Activated CD8-positive, alpha-beta T cell treated with anti-CD3 and anti-CD28 coated beads for 36 hours (primary cell): Measurements from ENCODE around the gene ATP10A. TPM values are rescaled to one million over a fixed set of nuclear protein-coding genes. Genes with fewer than 3 reads are reported as not detected.

ENCODE experiments used
- ATAC-seq: fragments of 200-7000 bp; cut with Tn5 transposase; one replicate; pipeline ENCODE4 v1.10.0; 2021; ENCODE audit warnings: mild to moderate bottlenecking, moderate library complexity
- CTCF ChIA-PET: fragments of 350-600 bp; sonication (Branson Sonifier 250); formaldehyde crosslinking; loops from one replicate; lab custom pipeline; 2021; ENCODE audit warnings: antibody characterized with exemption; lab: Charles Lee
- POLR2A ChIA-PET: fragments of 350-600 bp; sonication (Branson Sonifier 250); formaldehyde crosslinking; loops from one replicate; lab custom pipeline; 2021; ENCODE audit warnings: antibody characterized with exemption; lab: Charles Lee
- DNase-seq: peaks from one replicate; pipeline ENCODE4 v3.0.0-alpha.2; 2020
- H3K27ac Mint-ChIP-seq: one replicate; pipeline ENCODE4 v1.8.0; 2021; ENCODE audit warnings: mild to moderate bottlenecking, mixed read lengths
- H3K27me3 Mint-ChIP-seq: one replicate; pipeline ENCODE4 v1.8.0; 2021; ENCODE audit warnings: mixed read lengths
- H3K36me3 Mint-ChIP-seq: one replicate; pipeline ENCODE4 v1.8.0; 2021; ENCODE audit warnings: low read depth, mixed read lengths
- H3K4me1 Mint-ChIP-seq: one replicate; pipeline ENCODE4 v1.8.0; 2021; ENCODE audit warnings: low read depth, mixed read lengths
- H3K4me3 Mint-ChIP-seq: one replicate; pipeline ENCODE4 v1.8.0; 2021; ENCODE audit warnings: mild to moderate bottlenecking, moderate library complexity, mixed read lengths
- H3K9me3 Mint-ChIP-seq: one replicate; pipeline ENCODE4 v1.8.0; 2021; ENCODE audit warnings: mixed read lengths
- CTCF ChIP-seq: fragments of 200-600 bp; IDR thresholded peaks from one replicate; pipeline ENCODE4 v1.8.0; 2022; ENCODE audit warnings: antibody characterized with exemption, mild to moderate bottlenecking
- intact Hi-C: fragments of 100-400 bp; cut with micrococcal nuclease; formaldehyde crosslinking; loops from one replicate; pipeline ENCODE4 v1.10.0; 2022
- total RNA-seq, 2 experiments: library from RNA; stranded (reverse); gene quantifications; one replicate each; pipeline ENCODE4 v1.2.3, GENCODE V29; 2021

The ATP10A gene
- total RNA-seq, 2 experiments from 2014 or later, result 17.8 to 21.0 TPM

DNA sequence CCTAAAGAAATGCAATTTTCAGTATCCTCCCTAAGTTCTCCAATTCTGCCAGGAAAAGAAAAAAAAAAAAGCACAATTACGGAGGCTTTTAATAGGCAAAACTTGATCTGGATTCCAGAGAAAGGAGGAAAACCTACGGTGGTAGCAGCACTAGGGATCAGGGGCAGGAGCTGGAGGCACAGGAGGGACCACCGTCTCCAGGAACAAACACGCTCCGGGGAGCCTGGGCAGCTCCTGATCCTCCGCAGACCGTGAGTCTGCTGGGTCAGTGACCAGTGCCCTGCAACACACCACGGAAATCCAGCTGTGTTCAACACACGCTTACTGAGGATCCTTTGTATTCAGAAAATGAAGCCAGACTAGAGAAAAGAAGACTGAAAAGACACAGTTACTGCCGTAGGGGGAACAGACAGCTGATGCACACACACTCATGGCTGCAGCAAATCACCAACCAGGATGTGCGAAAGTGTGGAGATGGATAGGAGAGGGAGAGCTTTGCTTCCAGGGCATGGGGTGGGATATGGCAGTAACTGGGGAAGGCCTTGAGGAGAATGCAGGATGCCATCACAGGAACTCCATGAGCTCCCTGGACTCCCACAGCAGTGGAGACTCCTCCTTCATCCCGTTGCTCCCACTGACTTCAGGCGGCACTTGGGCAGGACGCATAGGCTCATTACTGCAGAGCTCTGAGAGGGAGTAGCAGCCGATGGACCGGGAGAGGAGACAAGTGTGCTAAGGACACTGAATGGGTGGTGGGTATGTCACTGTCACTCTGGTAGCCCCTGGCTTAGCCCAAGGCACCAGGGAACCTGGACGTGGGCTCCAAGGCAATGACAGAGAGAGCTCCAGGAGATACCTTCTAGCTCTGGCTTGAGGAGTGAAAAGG, 167.0 kb downstream of the ATP10A start:
- no peaks in the 10 kb centered on the region for H3K9me3 Mint-ChIP-seq
- H3K4me3 Mint-ChIP-seq, result no peak overlapping the region
- intact Hi-C loops, result no loop called here
- DNase-seq, result no peak
- no peaks in the 10 kb centered on the region for H3K4me1 Mint-ChIP-seq
- no peak for TF ChIP-seq CTCF
- H3K27me3 Mint-ChIP-seq, result no peaks in the 10 kb centered on the region
- ATAC-seq, result no peak
- peaks cover 21% of the 10 kb centered on the region for H3K36me3 Mint-ChIP-seq
- CTCF ChIA-PET, result interaction anchor here (1.1 to 3.4 kb wide), 4 partner anchors 10 to 238 kb away, joined by 3 to 14 read pairs (median 6); no protein-coding TSS in a partner anchor
- POLR2A ChIA-PET, result no interaction called here
- H3K27ac Mint-ChIP-seq, result no peak overlapping the region

DNA sequence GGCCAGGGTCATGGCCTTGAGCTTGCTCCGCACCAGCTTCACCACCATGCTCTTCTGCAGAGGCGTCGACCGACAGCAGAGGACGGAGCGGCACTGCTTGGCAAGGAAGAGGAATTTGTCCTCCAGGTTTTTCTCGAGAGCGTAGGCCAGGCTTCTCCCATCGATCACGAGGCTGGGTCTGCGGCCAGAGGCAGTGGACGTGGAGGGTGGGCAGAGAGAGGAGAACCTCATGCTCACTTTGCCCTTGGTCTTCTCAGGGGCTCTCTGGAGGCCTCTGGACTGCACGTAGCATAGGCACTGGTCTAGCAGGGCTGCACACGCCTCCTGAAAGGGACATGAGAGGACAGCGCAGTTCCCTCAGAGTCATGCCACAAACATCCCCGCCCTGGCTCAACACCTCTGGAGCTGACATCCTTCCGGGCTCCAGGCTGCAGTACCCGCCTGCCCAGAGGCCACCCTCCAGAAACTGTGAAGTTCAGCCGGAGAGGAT, 168.3 kb downstream of the ATP10A start:
- Mint-ChIP-seq H3K4me3 (no peak overlapping the region), H3K27me3 (no peaks in the 10 kb centered on the region), H3K4me1 (no peaks in the 10 kb centered on the region), H3K9me3 (no peaks in the 10 kb centered on the region), H3K27ac (no peak overlapping the region), H3K36me3 (peaks cover 19% of the 10 kb centered on the region)
- ChIA-PET CTCF (interaction anchor here (0.7 to 1.3 kb wide), 3 partner anchors 9 to 240 kb away, joined by 3 to 4 read pairs (median 4); no protein-coding TSS in a partner anchor), POLR2A (no interaction called here)
- DNase-seq (no peak), ATAC-seq (no peak)
- intact Hi-C loops, result loop anchor here (1.0 kb wide), 1 partner anchor 239 kb away; no protein-coding TSS in a partner anchor
- TF ChIP-seq CTCF, result no peak

- no peaks in the 10 kb centered on the region for H3K9me3 Mint-ChIP-seq
- intact Hi-C loops, result loop anchor here (1.0 kb wide), 1 partner anchor 240 kb away; no protein-coding TSS in a partner anchor
- no peaks in the 10 kb centered on the region for H3K27me3 Mint-ChIP-seq
- H3K27ac Mint-ChIP-seq, result no peak overlapping the region
- DNase-seq, result no peak
- H3K4me3 Mint-ChIP-seq, result no peak overlapping the region
- TF ChIP-seq CTCF, result peak; percentile 34
- ChIA-PET CTCF (interaction anchor here (0.7 to 1.3 kb wide), 3 partner anchors 8 to 240 kb away, joined by 3 to 4 read pairs (median 4); no protein-coding TSS in a partner anchor), POLR2A (no interaction called here)
- ATAC-seq, result no peak
- H3K36me3 Mint-ChIP-seq, result peaks cover 21% of the 10 kb centered on the region
- no peaks in the 10 kb centered on the region for H3K4me1 Mint-ChIP-seq
These were observed 168.9 kb downstream of the ATP10A start for GRCh38 chr15:25694239-25694584.

DNA sequence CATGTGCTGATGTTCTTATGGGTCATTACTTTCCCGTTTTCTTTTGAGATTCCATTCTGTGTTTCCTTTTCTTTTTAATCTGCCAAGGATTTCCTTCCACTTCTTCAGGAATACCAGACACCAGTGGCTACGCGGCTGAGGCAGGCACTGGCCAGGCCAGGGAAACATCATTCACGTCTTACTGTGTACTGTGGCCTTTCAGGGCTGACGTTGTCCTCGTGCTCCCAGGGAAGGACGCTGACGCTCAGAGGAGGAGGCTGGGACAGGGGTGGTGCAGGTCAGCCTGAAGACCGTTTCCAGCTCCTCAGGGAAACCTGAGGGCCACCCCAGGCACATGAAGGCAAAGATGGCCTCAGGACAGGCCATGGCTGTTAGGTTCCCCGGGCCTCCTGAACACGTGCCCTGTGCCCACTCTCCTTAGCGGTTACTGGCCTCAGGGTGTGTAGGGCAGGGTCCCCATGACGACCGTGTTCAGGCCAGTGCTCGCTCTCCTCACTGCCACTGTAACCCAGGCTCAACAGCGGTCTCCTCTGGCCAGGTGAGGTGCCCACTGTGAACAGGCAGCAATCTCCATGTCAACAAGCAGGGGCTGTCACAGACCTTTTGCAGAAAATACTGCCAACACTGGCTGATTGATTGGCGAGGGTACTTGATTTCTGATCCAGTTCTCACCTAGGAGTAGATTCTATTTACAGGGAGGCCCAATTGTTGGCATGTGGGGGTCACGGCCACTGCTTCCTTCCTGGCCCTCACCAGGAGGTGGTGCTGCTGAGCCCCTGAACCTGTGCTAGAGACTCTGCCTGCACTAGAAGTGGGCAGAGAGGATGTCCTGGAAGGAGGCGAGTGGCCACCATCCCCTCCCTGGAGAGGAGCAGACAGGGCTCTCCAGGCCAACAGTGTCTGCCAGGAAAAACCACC, 169.5 kb downstream of the ATP10A start:
- Mint-ChIP-seq H3K27me3 (no peaks in the 10 kb centered on the region), H3K4me1 (no peaks in the 10 kb centered on the region), H3K4me3 (no peak overlapping the region), H3K27ac (no peak overlapping the region), H3K36me3 (peaks cover 18% of the 10 kb centered on the region), H3K9me3 (no peaks in the 10 kb centered on the region)
- ChIA-PET CTCF (interaction anchor here (1.3 kb wide), 2 partner anchors 8 to 16 kb away, joined by 4 read pairs; no protein-coding TSS in a partner anchor), POLR2A (no interaction called here)
- ATAC-seq, result peak; percentile 74
- peak; percentile 40 for DNase-seq
- intact Hi-C loops, result loop anchor here (1.0 kb wide), 1 partner anchor 241 kb away; no protein-coding TSS in a partner anchor
- TF ChIP-seq CTCF, result peak; percentile 73
